HepG2 (cell line): ENCODE data around the gene SYS1. TPM values are rescaled to one million over a fixed set of nuclear protein-coding genes. Genes with fewer than 3 reads are reported as not detected.
A peak's percentile ranks its signal among the peaks of the same experiment; 100 is the strongest.

Experiments
- ATF1 ChIP-seq: IDR thresholded peaks from 2 replicates; pipeline ENCODE4 v1.6.1; 2016; ENCODE audit warnings: mild to moderate bottlenecking, control low read depth
- ELF4 ChIP-seq: sonication (generic); formaldehyde crosslinking; IDR thresholded peaks from 2 replicates; pipeline ENCODE4 v1.5.0; 2020; ENCODE audit warnings: missing genetic modification reagents, mild to moderate bottlenecking, moderate library complexity, borderline replicate concordance
- JDP2 ChIP-seq: sonication (generic); formaldehyde crosslinking; IDR thresholded peaks from 2 replicates; pipeline ENCODE4 v1.8.1; 2022; ENCODE audit warnings: missing genetic modification reagents, borderline replicate concordance
- TOPORS ChIP-seq: sonication (generic); formaldehyde crosslinking; IDR thresholded peaks from 2 replicates; pipeline ENCODE4 v1.8.0; 2023; ENCODE audit warnings: mild to moderate bottlenecking, missing genetic modification reagents
- ZBTB3 ChIP-seq: sonication (generic); formaldehyde crosslinking; IDR thresholded peaks from 2 replicates; pipeline ENCODE4 v1.4.0; 2020; ENCODE audit warnings: low read depth, mild to moderate bottlenecking, moderate library complexity, missing genetic modification reagents, borderline replicate concordance
- ZNF274 ChIP-seq: sonication (generic); formaldehyde crosslinking; IDR thresholded peaks from 2 replicates; pipeline ENCODE4 v1.5.1; 2020; ENCODE audit warnings: mild to moderate bottlenecking, missing genetic modification reagents
- ZNF543 ChIP-seq: sonication (generic); formaldehyde crosslinking; IDR thresholded peaks from 2 replicates; pipeline ENCODE4 v1.4.0; 2020; ENCODE audit warnings: mild to moderate bottlenecking, missing genetic modification reagents
- ZNF703 ChIP-seq: sonication (generic); formaldehyde crosslinking; IDR thresholded peaks from 2 replicates; pipeline ENCODE4 v1.5.1; 2020; ENCODE audit warnings: missing genetic modification reagents, mild to moderate bottlenecking, moderate library complexity, borderline replicate concordance
- ZNF746 ChIP-seq: sonication (generic); formaldehyde crosslinking; IDR thresholded peaks from 2 replicates; pipeline ENCODE4 v1.8.0; 2022; ENCODE audit warnings: mild to moderate bottlenecking, missing genetic modification reagents
- ZSCAN30 ChIP-seq: sonication (generic); formaldehyde crosslinking; IDR thresholded peaks from 2 replicates; pipeline ENCODE4 v1.5.0; 2020; ENCODE audit warnings: mild to moderate bottlenecking, missing genetic modification reagents
- polyA plus RNA-seq, 8 experiments: library from polyadenylated mRNA; depleted of rRNA in 3 of 8; stranded (reverse) in 7 of 8; unstranded in 1 of 8; fragments of >200 nt; fragmentation: Illumina TruSeq in 4 of 8; extraction: Trizol in 4 of 8; gene quantifications; 2 replicates each; pipeline versions ENCODE4 v1.2.1 to v1.2.3, GENCODE V29; 2011 to 2016; ENCODE audit warnings: low read depth in 4 of 8, missing spikeins in 1 of 8, mixed read lengths in 1 of 8; ENCODE audit not compliant: insufficient read depth in 1 of 8
- total RNA-seq, 5 experiments: library from RNA; depleted of rRNA; stranded (reverse); fragments of >200 nt; fragmentation: Illumina TruSeq; extraction: Trizol; gene quantifications; 2 replicates each; pipeline ENCODE4 v1.2.3, GENCODE V29; 2016; ENCODE audit warnings: low read depth in 1 of 5
- TF ChIP-seq, protein P1 (sequence below): sonication (generic); formaldehyde crosslinking; IDR thresholded peaks from 2 replicates; pipeline ENCODE4 v1.4.0; 2020; ENCODE audit warnings: missing genetic modification reagents
- TF ChIP-seq, protein P2 (sequence below): sonication (generic); formaldehyde crosslinking; IDR thresholded peaks from 2 replicates; pipeline ENCODE4 v1.4.0; 2020; ENCODE audit warnings: missing genetic modification reagents
- TF ChIP-seq, protein P3 (sequence below): sonication (generic); formaldehyde crosslinking; IDR thresholded peaks from 2 replicates; pipeline ENCODE4 v1.5.0; 2020; ENCODE audit warnings: mild to moderate bottlenecking, missing genetic modification reagents
- TF ChIP-seq, protein P4 (sequence below), 2 experiments: sonication (generic) in 1 of 2; formaldehyde crosslinking in 1 of 2; IDR thresholded peaks; 2 replicates each; pipeline versions ENCODE4 v1.6.1 to v1.9.0; 2014 to 2022; ENCODE audit warnings: antibody characterized with exemption in 1 of 2, borderline replicate concordance in 1 of 2, inconsistent platforms in 1 of 2, low read depth in 1 of 2, missing genetic modification reagents in 1 of 2

Gene SYS1
- total and polyA plus RNA-seq, 2 of the 13 experiments (the other 11 are each of a cell fraction or from before 2014, with no cell fraction given) = 38.3 to 65.6 TPM

DNA sequence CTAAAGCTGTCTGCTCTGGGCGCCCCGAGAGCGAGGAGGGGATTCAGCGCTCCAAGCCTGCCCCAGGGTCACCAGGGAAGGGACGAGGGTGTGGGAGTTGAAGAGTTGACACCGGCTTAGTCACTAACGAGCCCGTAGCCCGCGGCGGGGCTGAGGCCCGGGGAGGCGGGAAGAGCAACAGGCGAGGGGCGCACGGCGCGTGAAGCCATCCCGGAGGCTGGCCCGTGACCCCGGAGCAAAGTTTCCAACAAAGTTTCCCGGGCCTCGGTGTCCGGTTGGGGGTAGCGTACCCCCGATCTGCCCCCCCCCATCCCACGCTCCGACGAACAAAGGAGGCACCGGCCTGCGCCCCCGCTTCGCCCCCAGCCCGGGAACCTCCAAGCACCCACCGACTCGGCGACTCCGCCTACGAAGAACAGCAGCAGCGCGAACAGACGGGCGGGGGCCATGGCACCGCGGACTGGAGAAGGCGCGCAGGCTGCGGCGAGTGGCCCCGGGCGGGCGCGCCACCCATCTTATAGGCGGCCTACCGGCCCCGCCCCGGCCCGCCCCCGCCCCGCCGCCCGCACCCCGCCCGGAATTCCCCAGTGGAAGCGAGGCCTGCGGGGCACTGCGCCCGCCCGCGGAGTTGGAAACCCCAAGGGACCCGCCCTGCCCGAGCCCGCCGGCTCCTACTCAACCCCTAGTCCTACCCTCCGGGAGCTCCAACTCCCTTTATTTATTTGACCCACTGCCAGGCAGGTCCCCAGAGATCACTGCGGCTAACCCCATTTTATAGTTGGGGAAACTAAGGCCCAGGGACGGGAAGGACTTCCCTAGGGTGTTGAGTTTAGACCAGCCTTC is 14.8 kb upstream of the SYS1 start, which contains the start of gene SDC4 (continued):
- TF ChIP-seq, protein P1, sequence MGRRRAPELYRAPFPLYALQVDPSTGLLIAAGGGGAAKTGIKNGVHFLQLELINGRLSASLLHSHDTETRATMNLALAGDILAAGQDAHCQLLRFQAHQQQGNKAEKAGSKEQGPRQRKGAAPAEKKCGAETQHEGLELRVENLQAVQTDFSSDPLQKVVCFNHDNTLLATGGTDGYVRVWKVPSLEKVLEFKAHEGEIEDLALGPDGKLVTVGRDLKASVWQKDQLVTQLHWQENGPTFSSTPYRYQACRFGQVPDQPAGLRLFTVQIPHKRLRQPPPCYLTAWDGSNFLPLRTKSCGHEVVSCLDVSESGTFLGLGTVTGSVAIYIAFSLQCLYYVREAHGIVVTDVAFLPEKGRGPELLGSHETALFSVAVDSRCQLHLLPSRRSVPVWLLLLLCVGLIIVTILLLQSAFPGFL (CRISPR knock-in tag) = no peak
- TF ChIP-seq ZNF274 (CRISPR knock-in tag) (peak; percentile 74), ZNF703 (CRISPR knock-in tag) (0 out of 2 replicates have a peak, but pooled peaks have one; percentile 44), ZNF746 (no peak; the same call in 1 of the 2 replicates), ZNF543 (CRISPR knock-in tag) (peak; percentile 91; the same call in 1 of the 2 replicates), ZSCAN30 (CRISPR knock-in tag) (no peak), TOPORS (no peak), JDP2 (CRISPR knock-in tag) (no peak), ELF4 (CRISPR knock-in tag) (no peak), ZBTB3 (no peak), ATF1 (CRISPR knock-in tag) (no peak)
- TF ChIP-seq, protein P2, sequence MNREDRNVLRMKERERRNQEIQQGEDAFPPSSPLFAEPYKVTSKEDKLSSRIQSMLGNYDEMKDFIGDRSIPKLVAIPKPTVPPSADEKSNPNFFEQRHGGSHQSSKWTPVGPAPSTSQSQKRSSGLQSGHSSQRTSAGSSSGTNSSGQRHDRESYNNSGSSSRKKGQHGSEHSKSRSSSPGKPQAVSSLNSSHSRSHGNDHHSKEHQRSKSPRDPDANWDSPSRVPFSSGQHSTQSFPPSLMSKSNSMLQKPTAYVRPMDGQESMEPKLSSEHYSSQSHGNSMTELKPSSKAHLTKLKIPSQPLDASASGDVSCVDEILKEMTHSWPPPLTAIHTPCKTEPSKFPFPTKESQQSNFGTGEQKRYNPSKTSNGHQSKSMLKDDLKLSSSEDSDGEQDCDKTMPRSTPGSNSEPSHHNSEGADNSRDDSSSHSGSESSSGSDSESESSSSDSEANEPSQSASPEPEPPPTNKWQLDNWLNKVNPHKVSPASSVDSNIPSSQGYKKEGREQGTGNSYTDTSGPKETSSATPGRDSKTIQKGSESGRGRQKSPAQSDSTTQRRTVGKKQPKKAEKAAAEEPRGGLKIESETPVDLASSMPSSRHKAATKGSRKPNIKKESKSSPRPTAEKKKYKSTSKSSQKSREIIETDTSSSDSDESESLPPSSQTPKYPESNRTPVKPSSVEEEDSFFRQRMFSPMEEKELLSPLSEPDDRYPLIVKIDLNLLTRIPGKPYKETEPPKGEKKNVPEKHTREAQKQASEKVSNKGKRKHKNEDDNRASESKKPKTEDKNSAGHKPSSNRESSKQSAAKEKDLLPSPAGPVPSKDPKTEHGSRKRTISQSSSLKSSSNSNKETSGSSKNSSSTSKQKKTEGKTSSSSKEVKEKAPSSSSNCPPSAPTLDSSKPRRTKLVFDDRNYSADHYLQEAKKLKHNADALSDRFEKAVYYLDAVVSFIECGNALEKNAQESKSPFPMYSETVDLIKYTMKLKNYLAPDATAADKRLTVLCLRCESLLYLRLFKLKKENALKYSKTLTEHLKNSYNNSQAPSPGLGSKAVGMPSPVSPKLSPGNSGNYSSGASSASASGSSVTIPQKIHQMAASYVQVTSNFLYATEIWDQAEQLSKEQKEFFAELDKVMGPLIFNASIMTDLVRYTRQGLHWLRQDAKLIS = peak; percentile 50; the same call in 1 of the 2 replicates
- TF ChIP-seq, protein P3, sequence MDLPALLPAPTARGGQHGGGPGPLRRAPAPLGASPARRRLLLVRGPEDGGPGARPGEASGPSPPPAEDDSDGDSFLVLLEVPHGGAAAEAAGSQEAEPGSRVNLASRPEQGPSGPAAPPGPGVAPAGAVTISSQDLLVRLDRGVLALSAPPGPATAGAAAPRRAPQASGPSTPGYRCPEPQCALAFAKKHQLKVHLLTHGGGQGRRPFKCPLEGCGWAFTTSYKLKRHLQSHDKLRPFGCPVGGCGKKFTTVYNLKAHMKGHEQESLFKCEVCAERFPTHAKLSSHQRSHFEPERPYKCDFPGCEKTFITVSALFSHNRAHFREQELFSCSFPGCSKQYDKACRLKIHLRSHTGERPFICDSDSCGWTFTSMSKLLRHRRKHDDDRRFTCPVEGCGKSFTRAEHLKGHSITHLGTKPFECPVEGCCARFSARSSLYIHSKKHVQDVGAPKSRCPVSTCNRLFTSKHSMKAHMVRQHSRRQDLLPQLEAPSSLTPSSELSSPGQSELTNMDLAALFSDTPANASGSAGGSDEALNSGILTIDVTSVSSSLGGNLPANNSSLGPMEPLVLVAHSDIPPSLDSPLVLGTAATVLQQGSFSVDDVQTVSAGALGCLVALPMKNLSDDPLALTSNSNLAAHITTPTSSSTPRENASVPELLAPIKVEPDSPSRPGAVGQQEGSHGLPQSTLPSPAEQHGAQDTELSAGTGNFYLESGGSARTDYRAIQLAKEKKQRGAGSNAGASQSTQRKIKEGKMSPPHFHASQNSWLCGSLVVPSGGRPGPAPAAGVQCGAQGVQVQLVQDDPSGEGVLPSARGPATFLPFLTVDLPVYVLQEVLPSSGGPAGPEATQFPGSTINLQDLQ (CRISPR knock-in tag) = no peak
- TF ChIP-seq, protein P4, sequence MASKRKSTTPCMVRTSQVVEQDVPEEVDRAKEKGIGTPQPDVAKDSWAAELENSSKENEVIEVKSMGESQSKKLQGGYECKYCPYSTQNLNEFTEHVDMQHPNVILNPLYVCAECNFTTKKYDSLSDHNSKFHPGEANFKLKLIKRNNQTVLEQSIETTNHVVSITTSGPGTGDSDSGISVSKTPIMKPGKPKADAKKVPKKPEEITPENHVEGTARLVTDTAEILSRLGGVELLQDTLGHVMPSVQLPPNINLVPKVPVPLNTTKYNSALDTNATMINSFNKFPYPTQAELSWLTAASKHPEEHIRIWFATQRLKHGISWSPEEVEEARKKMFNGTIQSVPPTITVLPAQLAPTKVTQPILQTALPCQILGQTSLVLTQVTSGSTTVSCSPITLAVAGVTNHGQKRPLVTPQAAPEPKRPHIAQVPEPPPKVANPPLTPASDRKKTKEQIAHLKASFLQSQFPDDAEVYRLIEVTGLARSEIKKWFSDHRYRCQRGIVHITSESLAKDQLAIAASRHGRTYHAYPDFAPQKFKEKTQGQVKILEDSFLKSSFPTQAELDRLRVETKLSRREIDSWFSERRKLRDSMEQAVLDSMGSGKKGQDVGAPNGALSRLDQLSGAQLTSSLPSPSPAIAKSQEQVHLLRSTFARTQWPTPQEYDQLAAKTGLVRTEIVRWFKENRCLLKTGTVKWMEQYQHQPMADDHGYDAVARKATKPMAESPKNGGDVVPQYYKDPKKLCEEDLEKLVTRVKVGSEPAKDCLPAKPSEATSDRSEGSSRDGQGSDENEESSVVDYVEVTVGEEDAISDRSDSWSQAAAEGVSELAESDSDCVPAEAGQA (IDR thresholded peaks at IDR 0.05; ENCODE audit: low read depth) = no peak
- TF ChIP-seq, protein P4 (CRISPR knock-in tag; IDR thresholded peaks at IDR 0.05; ENCODE audit: borderline replicate concordance) = no peak
